Measurements from ENCODE around the gene FAAH.

FAAH gene

DNA sequence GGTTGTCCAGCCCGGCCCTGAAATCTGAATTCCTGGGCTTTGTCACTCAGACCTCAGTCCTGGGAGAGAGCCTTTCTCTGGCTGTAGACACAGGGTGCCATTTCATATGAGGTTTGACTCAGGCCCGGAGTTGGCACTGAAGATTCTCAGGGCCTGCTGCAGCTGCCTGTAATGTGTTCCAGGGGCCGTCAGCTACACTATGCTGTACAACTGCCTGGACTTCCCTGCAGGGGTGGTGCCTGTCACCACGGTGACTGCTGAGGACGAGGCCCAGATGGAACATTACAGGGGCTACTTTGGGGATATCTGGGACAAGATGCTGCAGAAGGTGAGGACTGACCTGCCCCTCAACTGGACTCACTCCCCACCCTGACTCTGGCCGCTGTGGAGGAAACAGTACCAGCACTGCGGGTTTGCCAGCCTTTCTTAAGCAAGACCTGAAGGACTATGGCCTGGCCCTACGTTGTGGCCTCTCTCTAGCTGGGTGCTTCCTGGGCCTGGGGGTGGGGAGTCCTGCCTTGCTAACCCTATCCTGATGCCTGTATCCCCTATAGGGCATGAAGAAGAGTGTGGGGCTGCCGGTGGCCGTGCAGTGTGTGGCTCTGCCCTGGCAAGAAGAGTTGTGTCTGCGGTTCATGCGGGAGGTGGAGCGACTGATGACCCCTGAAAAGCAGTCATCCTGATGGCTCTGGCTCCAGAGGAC, 18.9 kb downstream of the FAAH start:
- Histone ChIP-seq H3K79me2 (ENCODE audit: insufficient read depth, low read depth) (no peaks in the 10 kb centered on the region), H3K27ac (no peak overlapping the region), H3K9ac (no peak overlapping the region), H3K4me1 (ENCODE audit: low read depth, poor library complexity, severe bottlenecking) (no peaks in the 10 kb centered on the region), H4K20me1 (ENCODE audit: insufficient read depth) (no peaks in the 10 kb centered on the region), H3K27me3 (ENCODE audit: insufficient read depth, low read depth) (no peaks in the 10 kb centered on the region), H2AFZ (ENCODE audit: low read depth) (no peak overlapping the region), H3K4me3 (IDR thresholded peaks at IDR 0.05; ENCODE audit: insufficient read depth, low read depth, low read length) (no peak overlapping the region), H3K36me3 (ENCODE audit: insufficient read depth) (no peaks in the 10 kb centered on the region), H3K4me2 (no peak overlapping the region)
- TF ChIP-seq CTCF (conservative IDR thresholded peaks at IDR 0.05; ENCODE audit: low read depth, low read length) = no peak

DNA sequence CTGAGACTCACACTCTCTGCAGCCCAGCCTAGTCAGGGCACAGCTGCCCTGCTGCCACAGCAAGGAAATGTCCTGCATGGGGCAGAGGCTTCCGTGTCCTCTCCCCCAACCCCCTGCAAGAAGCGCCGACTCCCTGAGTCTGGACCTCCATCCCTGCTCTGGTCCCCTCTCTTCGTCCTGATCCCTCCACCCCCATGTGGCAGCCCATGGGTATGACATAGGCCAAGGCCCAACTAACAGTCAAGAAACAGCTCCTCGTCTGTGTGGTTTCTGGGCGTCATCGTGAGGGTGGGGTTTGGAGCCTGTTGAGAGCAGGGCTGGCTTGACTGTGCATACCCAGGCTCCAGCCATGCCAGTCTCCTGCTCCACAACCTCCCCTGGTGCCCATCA, 19.5 kb downstream of the FAAH start:
- peak; percentile 37 for TF ChIP-seq CTCF (conservative IDR thresholded peaks at IDR 0.05; ENCODE audit: low read depth, low read length)

DNA sequence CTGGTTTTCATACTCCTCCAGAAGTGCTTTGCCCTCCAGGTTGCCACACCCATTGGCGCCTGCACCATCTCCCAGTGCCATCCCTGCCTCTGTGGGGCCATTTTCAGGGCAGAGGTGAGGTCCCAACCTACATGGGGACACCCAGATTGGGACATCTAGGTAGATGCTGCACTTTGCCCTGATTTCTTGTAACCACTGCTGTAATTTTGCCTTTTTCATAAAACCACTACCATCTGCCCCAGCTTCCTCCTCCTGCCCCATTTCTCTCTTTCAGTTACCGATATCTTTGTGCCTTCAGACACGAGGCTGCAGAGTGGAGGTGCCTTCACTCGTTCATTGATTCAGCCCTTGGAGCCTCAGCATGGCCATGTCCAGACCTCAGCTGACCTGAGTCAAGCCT, 21.4 kb downstream of the FAAH start:
- H4K20me1 ChIP-seq (ENCODE audit: insufficient read depth) = no peaks in the 10 kb centered on the region
- H2AFZ ChIP-seq (ENCODE audit: low read depth) = no peak overlapping the region
- H3K9ac ChIP-seq = no peak overlapping the region
- no peak overlapping the region for H3K4me3 ChIP-seq (IDR thresholded peaks at IDR 0.05; ENCODE audit: insufficient read depth, low read depth, low read length)
- TF ChIP-seq CTCF (conservative IDR thresholded peaks at IDR 0.05; ENCODE audit: low read depth, low read length) = no peak
- no peaks in the 10 kb centered on the region for H3K79me2 ChIP-seq (ENCODE audit: insufficient read depth, low read depth)
- no peak overlapping the region for H3K27ac ChIP-seq
- H3K27me3 ChIP-seq (ENCODE audit: insufficient read depth, low read depth) = no peaks in the 10 kb centered on the region
- H3K4me2 ChIP-seq = no peak overlapping the region
- no peaks in the 10 kb centered on the region for H3K36me3 ChIP-seq (ENCODE audit: insufficient read depth)
- no peaks in the 10 kb centered on the region for H3K4me1 ChIP-seq (ENCODE audit: low read depth, poor library complexity, severe bottlenecking)

More for the DNA sequence above, 19.5 kb downstream of the FAAH start:
- H2AFZ ChIP-seq (ENCODE audit: low read depth) = no peak overlapping the region
- H3K79me2 ChIP-seq (ENCODE audit: insufficient read depth, low read depth) = no peaks in the 10 kb centered on the region
- no peaks in the 10 kb centered on the region for H4K20me1 ChIP-seq (ENCODE audit: insufficient read depth)
- no peaks in the 10 kb centered on the region for H3K27me3 ChIP-seq (ENCODE audit: insufficient read depth, low read depth)
- no peak overlapping the region for H3K27ac ChIP-seq
- H3K4me3 ChIP-seq (IDR thresholded peaks at IDR 0.05; ENCODE audit: insufficient read depth, low read depth, low read length) = no peak overlapping the region
- no peaks in the 10 kb centered on the region for H3K36me3 ChIP-seq (ENCODE audit: insufficient read depth)
- H3K4me1 ChIP-seq (ENCODE audit: low read depth, poor library complexity, severe bottlenecking) = no peaks in the 10 kb centered on the region
- H3K4me2 ChIP-seq = no peak overlapping the region
- H3K9ac ChIP-seq = no peak overlapping the region

DNA sequence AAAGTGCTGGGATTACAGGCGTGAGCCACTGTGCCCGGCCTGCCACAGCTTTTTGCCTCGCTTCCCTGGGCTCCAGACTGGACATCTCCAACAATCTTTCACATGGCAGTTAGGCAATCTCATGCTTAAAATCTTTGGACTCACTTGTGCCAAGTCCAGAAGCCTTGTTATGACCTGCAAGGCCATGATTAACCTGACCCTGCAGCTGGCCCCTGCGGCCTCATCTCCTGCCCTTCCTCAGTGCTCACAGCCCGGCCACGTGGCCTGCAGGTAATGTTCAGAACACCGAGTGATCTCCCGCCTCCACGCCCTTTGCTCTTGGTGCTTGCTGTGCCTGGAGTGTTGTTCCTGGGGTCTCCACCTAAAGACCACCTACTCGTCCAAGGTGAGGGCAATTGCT, 24.9 kb downstream of the FAAH start:
- no peak overlapping the region for H3K27ac ChIP-seq
- TF ChIP-seq CTCF (conservative IDR thresholded peaks at IDR 0.05; ENCODE audit: low read depth, low read length) = no peak
- no peaks in the 10 kb centered on the region for H3K79me2 ChIP-seq (ENCODE audit: insufficient read depth, low read depth)
- H4K20me1 ChIP-seq (ENCODE audit: insufficient read depth) = no peaks in the 10 kb centered on the region
- H3K4me1 ChIP-seq (ENCODE audit: low read depth, poor library complexity, severe bottlenecking) = no peaks in the 10 kb centered on the region
- no peaks in the 10 kb centered on the region for H3K36me3 ChIP-seq (ENCODE audit: insufficient read depth)
- no peak overlapping the region for H3K4me3 ChIP-seq (IDR thresholded peaks at IDR 0.05; ENCODE audit: insufficient read depth, low read depth, low read length)
- no peak overlapping the region for H3K9ac ChIP-seq
- H3K4me2 ChIP-seq = no peak overlapping the region
- no peak overlapping the region for H2AFZ ChIP-seq (ENCODE audit: low read depth)
- H3K27me3 ChIP-seq (ENCODE audit: insufficient read depth, low read depth) = no peaks in the 10 kb centered on the region
